Thoracic aorta (tissue), 2 donors: Measurements from ENCODE around the gene PLEKHG5. TPM values are rescaled to one million over a fixed set of nuclear protein-coding genes. Genes with fewer than 3 reads are reported as not detected.
A peak's percentile ranks its signal among the peaks of the same experiment; 100 is the strongest.

ENCODE experiments used
- ATAC-seq: fragments of 150-250 bp; one replicate; pipeline ENCODE4 v1.8.0; 2017; ENCODE audit warnings: low read depth; ENCODE audit not compliant: insufficient number of reproducible peaks, low FRiP score
- DNase-seq: peaks from one replicate; pipeline ENCODE4 v3.0.0-alpha.2; 2020; ENCODE audit warnings: low spot score
- H3K27ac ChIP-seq, 2 donors: fragments of 200-600 bp; sonication (generic); 1 replicate in 1 of 2; 2 replicates in 1 of 2; pipeline ENCODE4 v1.5.1; 2016; ENCODE audit warnings: mild to moderate bottlenecking in 2 of 2, moderate library complexity in 2 of 2
- H3K27me3 ChIP-seq: fragments of 200-600 bp; sonication (generic); replicated peaks from 2 replicates; pipeline ENCODE4 v1.6.0; 2016; ENCODE audit warnings: mild to moderate bottlenecking; ENCODE audit not compliant: insufficient read depth
- H3K36me3 ChIP-seq: fragments of 200-600 bp; sonication (generic); one replicate; pipeline ENCODE4 v1.5.1; 2016
- H3K4me1 ChIP-seq, 2 donors: fragments of 200-600 bp; sonication (generic); 1 replicate in 1 of 2; 2 replicates in 1 of 2; pipeline versions ENCODE4 v1.5.1 to v1.6.0; 2016; ENCODE audit warnings: low read depth in 2 of 2, mild to moderate bottlenecking in 1 of 2; ENCODE audit not compliant: control insufficient read depth in 1 of 2
- H3K4me3 ChIP-seq: fragments of 200-600 bp; sonication (generic); 2 replicates; pipeline ENCODE4 v1.5.1; 2016; ENCODE audit warnings: mild to moderate bottlenecking
- H3K9me3 ChIP-seq: fragments of 200-600 bp; sonication (generic); 2 replicates; pipeline ENCODE4 v1.5.1; 2016
- CTCF ChIP-seq: fragments of 200-600 bp; sonication (generic); IDR thresholded peaks from one replicate; pipeline ENCODE4 v1.5.1; 2019; ENCODE audit warnings: antibody characterized with exemption
- total RNA-seq, 2 donors: library from RNA; depleted of rRNA; stranded (reverse); fragments of >200 nt; gene quantifications; one replicate each; pipeline versions ENCODE4 v1.1.0 to v1.2.3, GENCODE V29; 2016

PLEKHG5 gene
- total RNA-seq, 2 donors from 2014 or later = 23.4 to 32.9 TPM

- H3K4me3 ChIP-seq = no peak overlapping the region
- ATAC-seq = no peak
These were observed 2.7 kb downstream of the PLEKHG5 start for GRCh38 chr1:6488602-6489382.

GRCh38 chr1:6487804-6488484 is 3.5 kb downstream of the PLEKHG5 start:
- H3K4me1 ChIP-seq = peaks cover 12 to 32% of the 10 kb centered on the region in 2 donors
- H3K4me3 ChIP-seq = no peak overlapping the region
- ATAC-seq = no peak
- H3K9me3 ChIP-seq = no peaks in the 10 kb centered on the region
- no peaks in the 10 kb centered on the region for H3K27me3 ChIP-seq
- DNase-seq = no peak
- no peaks in the 10 kb centered on the region for H3K36me3 ChIP-seq
- no peak overlapping the region for H3K27ac ChIP-seq
- TF ChIP-seq CTCF = no peak

More at GRCh38 chr1:6488602-6489382, 2.7 kb downstream of the PLEKHG5 start:
- Histone ChIP-seq H3K27ac (no peak overlapping the region), H3K9me3 (no peaks in the 10 kb centered on the region), H3K36me3 (no peaks in the 10 kb centered on the region), H3K4me1 (peaks cover 12 to 32% of the 10 kb centered on the region in 2 donors), H3K27me3 (no peaks in the 10 kb centered on the region)
- TF ChIP-seq CTCF = no peak
- DNase-seq = no peak

GRCh38 chr1:6486433-6487011 is 4.9 kb downstream of the PLEKHG5 start:
- Histone ChIP-seq H3K27me3 (no peaks in the 10 kb centered on the region), H3K27ac (no peak overlapping the region), H3K9me3 (no peaks in the 10 kb centered on the region), H3K36me3 (no peaks in the 10 kb centered on the region), H3K4me1 (peaks cover 12 to 32% of the 10 kb centered on the region in 2 donors), H3K4me3 (peak overlapping the region; percentile 53)
- no peak for ATAC-seq
- DNase-seq = peak; percentile 69
- TF ChIP-seq CTCF = peak; percentile 87

- Histone ChIP-seq H3K27me3 (no peaks in the 10 kb centered on the region), H3K27ac (no peak overlapping the region)
- no peak for ATAC-seq
These were observed 6.0 kb downstream of the PLEKHG5 start for GRCh38 chr1:6485168-6486101.

More at GRCh38 chr1:6485168-6486101, 6.0 kb downstream of the PLEKHG5 start:
- TF ChIP-seq CTCF = no peak
- Histone ChIP-seq H3K4me1 (peaks cover 12 to 23% of the 10 kb centered on the region in 2 donors), H3K4me3 (peak overlapping the region; percentile 53), H3K36me3 (no peaks in the 10 kb centered on the region), H3K9me3 (no peaks in the 10 kb centered on the region)
- no peak for DNase-seq
